ENCODE data around the gene UNC45B.

DNA sequence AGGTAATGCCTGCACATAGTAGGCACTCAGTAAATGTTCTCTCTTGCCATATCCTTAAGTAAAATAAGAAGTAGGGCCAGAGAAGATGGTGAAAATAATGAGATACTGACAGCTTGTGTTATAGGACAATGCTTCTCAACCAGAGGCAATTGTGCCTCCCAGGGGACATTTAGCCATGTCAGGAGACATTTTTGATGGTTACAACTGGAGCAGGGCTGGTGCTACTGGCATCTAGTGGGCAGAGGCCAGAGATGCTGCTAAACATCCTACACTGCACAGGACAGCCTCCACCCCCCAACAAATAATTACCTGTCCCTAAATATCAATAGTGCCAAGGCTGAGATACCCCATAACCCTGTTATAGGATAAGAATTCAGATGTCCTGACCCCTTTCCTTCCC lies 29.6 kb upstream of the UNC45B start:
- no peak for TF ChIP-seq POLR2A (IDR thresholded peaks at IDR 0.05)
- TF ChIP-seq, protein P1, sequence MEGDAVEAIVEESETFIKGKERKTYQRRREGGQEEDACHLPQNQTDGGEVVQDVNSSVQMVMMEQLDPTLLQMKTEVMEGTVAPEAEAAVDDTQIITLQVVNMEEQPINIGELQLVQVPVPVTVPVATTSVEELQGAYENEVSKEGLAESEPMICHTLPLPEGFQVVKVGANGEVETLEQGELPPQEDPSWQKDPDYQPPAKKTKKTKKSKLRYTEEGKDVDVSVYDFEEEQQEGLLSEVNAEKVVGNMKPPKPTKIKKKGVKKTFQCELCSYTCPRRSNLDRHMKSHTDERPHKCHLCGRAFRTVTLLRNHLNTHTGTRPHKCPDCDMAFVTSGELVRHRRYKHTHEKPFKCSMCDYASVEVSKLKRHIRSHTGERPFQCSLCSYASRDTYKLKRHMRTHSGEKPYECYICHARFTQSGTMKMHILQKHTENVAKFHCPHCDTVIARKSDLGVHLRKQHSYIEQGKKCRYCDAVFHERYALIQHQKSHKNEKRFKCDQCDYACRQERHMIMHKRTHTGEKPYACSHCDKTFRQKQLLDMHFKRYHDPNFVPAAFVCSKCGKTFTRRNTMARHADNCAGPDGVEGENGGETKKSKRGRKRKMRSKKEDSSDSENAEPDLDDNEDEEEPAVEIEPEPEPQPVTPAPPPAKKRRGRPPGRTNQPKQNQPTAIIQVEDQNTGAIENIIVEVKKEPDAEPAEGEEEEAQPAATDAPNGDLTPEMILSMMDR (IDR thresholded peaks at IDR 0.05): no peak
